Activated T-cell treated with anti-CD3 and anti-CD28 coated beads, Interleukin-2, amount 50 U/mL, for 4 hours (primary cell): Measurements from ENCODE around the gene CAPZA1. TPM values are rescaled to one million over a fixed set of nuclear protein-coding genes. Genes with fewer than 3 reads are reported as not detected.

Source experiments
- ATAC-seq, 2 donors: fragments of 200-7000 bp; cut with Tn5 transposase; one replicate each; pipeline ENCODE4 v1.10.0; 2021
- DNase-seq: peaks from one replicate; pipeline ENCODE4 v3.0.0-alpha.2; 2020
- H3K27me3 Mint-ChIP-seq: one replicate; pipeline ENCODE4 v1.8.0; 2021; ENCODE audit warnings: low read depth, mixed read lengths
- H3K36me3 Mint-ChIP-seq: one replicate; pipeline ENCODE4 v1.8.0; 2022; ENCODE audit warnings: mixed read lengths; ENCODE audit not compliant: insufficient read depth
- H3K4me1 Mint-ChIP-seq: one replicate; pipeline ENCODE4 v1.8.0; 2021; ENCODE audit warnings: low read depth, mixed read lengths
- H3K4me3 Mint-ChIP-seq: one replicate; pipeline ENCODE4 v1.8.0; 2021; ENCODE audit warnings: mild to moderate bottlenecking, moderate library complexity, mixed read lengths
- H3K9me3 Mint-ChIP-seq: one replicate; pipeline ENCODE4 v1.8.0; 2021; ENCODE audit warnings: mixed read lengths
- total RNA-seq, 3 donors: library from RNA; stranded (reverse); gene quantifications; one replicate each; pipeline ENCODE4 v1.2.1, GENCODE V29; 2021

CAPZA1 gene
- total RNA-seq: 100 to 1,000 TPM; 247 to 263 (median 259) TPM

- peak; percentile 89 to 90 for ATAC-seq
- peak; percentile 86 for DNase-seq
- Mint-ChIP-seq H3K4me1 (peaks cover 39% of the 10 kb centered on the region), H3K36me3 (peaks cover 8% of the 10 kb centered on the region), H3K4me3 (peak within 1 kb of the TSS; percentile 100), H3K9me3 (no peaks in the 10 kb centered on the region), H3K27me3 (no peaks in the 10 kb centered on the region)
These were observed at the start of gene CAPZA1 for GRCh38 chr1:112619518-112620376. TSS of gene CAPZA1 (plus strand) at chr1:112619832. CDS start at chr1:112619845, 13 bp downstream.

- DNase-seq: no peak
- Mint-ChIP-seq H3K27me3 (no peaks in the 10 kb centered on the region), H3K9me3 (no peaks in the 10 kb centered on the region), H3K4me1 (no peaks in the 10 kb centered on the region), H3K4me3 (no peak overlapping the region), H3K36me3 (peaks cover 25% of the 10 kb centered on the region)
- no peak for ATAC-seq
These were observed 44.4 kb upstream of the CAPZA1 start for GRCh38 chr1:112575154-112575804.

- H3K9me3 Mint-ChIP-seq: no peaks in the 10 kb centered on the region
- DNase-seq (no peak), ATAC-seq (no peak)
- no peaks in the 10 kb centered on the region for H3K4me1 Mint-ChIP-seq
- H3K4me3 Mint-ChIP-seq: no peak overlapping the region
- H3K27me3 Mint-ChIP-seq: no peaks in the 10 kb centered on the region
- H3K36me3 Mint-ChIP-seq: peaks cover 25% of the 10 kb centered on the region
These were observed 43.4 kb upstream of the CAPZA1 start for GRCh38 chr1:112576240-112576639.

- no peaks in the 10 kb centered on the region for H3K4me1 Mint-ChIP-seq
- no peak overlapping the region for H3K4me3 Mint-ChIP-seq
- DNase-seq (no peak), ATAC-seq (no peak)
- no peaks in the 10 kb centered on the region for H3K27me3 Mint-ChIP-seq
- peaks cover 20% of the 10 kb centered on the region for H3K36me3 Mint-ChIP-seq
- H3K9me3 Mint-ChIP-seq: no peaks in the 10 kb centered on the region
These were observed 39.7 kb upstream of the CAPZA1 start for GRCh38 chr1:112579801-112580510.

- ATAC-seq: no peak
- Mint-ChIP-seq H3K27me3 (no peaks in the 10 kb centered on the region), H3K9me3 (no peaks in the 10 kb centered on the region), H3K4me1 (no peaks in the 10 kb centered on the region), H3K4me3 (no peak overlapping the region), H3K36me3 (peaks cover 11% of the 10 kb centered on the region)
- DNase-seq: no peak
These were observed 37.9 kb upstream of the CAPZA1 start for GRCh38 chr1:112581586-112582192.

GRCh38 chr1:112583366-112583765, 36.3 kb upstream of the CAPZA1 start:
- no peaks in the 10 kb centered on the region for H3K9me3 Mint-ChIP-seq
- H3K27me3 Mint-ChIP-seq: no peaks in the 10 kb centered on the region
- H3K4me1 Mint-ChIP-seq: no peaks in the 10 kb centered on the region
- ATAC-seq (no peak), DNase-seq (no peak)
- H3K4me3 Mint-ChIP-seq: no peak overlapping the region
- H3K36me3 Mint-ChIP-seq: peaks cover 10% of the 10 kb centered on the region

- peaks cover 24% of the 10 kb centered on the region for H3K36me3 Mint-ChIP-seq
- no peak for ATAC-seq
- no peaks in the 10 kb centered on the region for H3K4me1 Mint-ChIP-seq
- no peaks in the 10 kb centered on the region for H3K27me3 Mint-ChIP-seq
- H3K9me3 Mint-ChIP-seq: peaks cover 8% of the 10 kb centered on the region
- H3K4me3 Mint-ChIP-seq: no peak overlapping the region
- no peak for DNase-seq
These were observed 29.9 kb upstream of the CAPZA1 start for GRCh38 chr1:112589766-112590165.

- Mint-ChIP-seq H3K4me3 (no peak overlapping the region), H3K9me3 (peaks cover 8% of the 10 kb centered on the region), H3K27me3 (no peaks in the 10 kb centered on the region), H3K4me1 (no peaks in the 10 kb centered on the region), H3K36me3 (peaks cover 16% of the 10 kb centered on the region)
- no peak for ATAC-seq
- no peak for DNase-seq
These were observed 25.3 kb upstream of the CAPZA1 start for GRCh38 chr1:112594208-112594876.

- Mint-ChIP-seq H3K4me3 (no peak overlapping the region), H3K27me3 (no peaks in the 10 kb centered on the region), H3K9me3 (no peaks in the 10 kb centered on the region), H3K4me1 (no peaks in the 10 kb centered on the region), H3K36me3 (peaks cover 13% of the 10 kb centered on the region)
- no peak for ATAC-seq
- no peak for DNase-seq
These were observed 20.2 kb upstream of the CAPZA1 start for GRCh38 chr1:112599477-112599876.

GRCh38 chr1:112603012-112603411, 16.6 kb upstream of the CAPZA1 start:
- no peak overlapping the region for H3K4me3 Mint-ChIP-seq
- no peaks in the 10 kb centered on the region for H3K27me3 Mint-ChIP-seq
- H3K36me3 Mint-ChIP-seq: peaks cover 26% of the 10 kb centered on the region
- H3K9me3 Mint-ChIP-seq: no peaks in the 10 kb centered on the region
- DNase-seq (no peak), ATAC-seq (no peak)
- H3K4me1 Mint-ChIP-seq: peaks cover 3% of the 10 kb centered on the region

GRCh38 chr1:112603541-112603940, 16.1 kb upstream of the CAPZA1 start:
- H3K27me3 Mint-ChIP-seq: no peaks in the 10 kb centered on the region
- no peak overlapping the region for H3K4me3 Mint-ChIP-seq
- H3K4me1 Mint-ChIP-seq: peaks cover 3% of the 10 kb centered on the region
- H3K9me3 Mint-ChIP-seq: no peaks in the 10 kb centered on the region
- DNase-seq: no peak
- ATAC-seq: no peak
- H3K36me3 Mint-ChIP-seq: peaks cover 26% of the 10 kb centered on the region

GRCh38 chr1:112605633-112606327, 13.9 kb upstream of the CAPZA1 start:
- H3K36me3 Mint-ChIP-seq: peaks cover 28% of the 10 kb centered on the region
- no peak overlapping the region for H3K4me3 Mint-ChIP-seq
- H3K4me1 Mint-ChIP-seq: peaks cover 4% of the 10 kb centered on the region
- peak in 1 of 2 donors; percentile 18 for ATAC-seq
- DNase-seq: no peak
- no peaks in the 10 kb centered on the region for H3K9me3 Mint-ChIP-seq
- no peaks in the 10 kb centered on the region for H3K27me3 Mint-ChIP-seq

GRCh38 chr1:112614460-112615065, 5.1 kb upstream of the CAPZA1 start:
- Mint-ChIP-seq H3K36me3 (peaks cover 18% of the 10 kb centered on the region), H3K4me3 (no peak overlapping the region), H3K9me3 (no peaks in the 10 kb centered on the region), H3K4me1 (peaks cover 17% of the 10 kb centered on the region), H3K27me3 (no peaks in the 10 kb centered on the region)
- ATAC-seq: no peak
- no peak for DNase-seq
